Esophagus muscularis mucosa (tissue), 3 donors: Measurements from ENCODE around the gene TRMT1L.

ENCODE experiments used
- POLR2A ChIP-seq: fragments of 450-650 bp; IDR thresholded peaks from one replicate; pipeline ENCODE4 v1.6.1; 2017; ENCODE audit warnings: antibody characterized with exemption, moderate library complexity, mild to moderate bottlenecking, low read depth
- POLR2AphosphoS5 ChIP-seq, 2 donors: sonication (generic); formaldehyde crosslinking; IDR thresholded peaks; one replicate each; pipeline ENCODE4 v1.6.1; 2017; ENCODE audit warnings: antibody characterized with exemption in 2 of 2
- TF ChIP-seq, protein P1 (sequence below), 3 experiments: fragments of 200-600 bp in 2 of 3; fragments of 450-650 bp in 1 of 3; sonication (generic) in 2 of 3; IDR thresholded peaks; one replicate each; pipeline ENCODE4 v1.5.1; 2017 to 2019; ENCODE audit warnings: antibody characterized with exemption in 3 of 3, mild to moderate bottlenecking in 2 of 3, moderate library complexity in 1 of 3

DNA sequence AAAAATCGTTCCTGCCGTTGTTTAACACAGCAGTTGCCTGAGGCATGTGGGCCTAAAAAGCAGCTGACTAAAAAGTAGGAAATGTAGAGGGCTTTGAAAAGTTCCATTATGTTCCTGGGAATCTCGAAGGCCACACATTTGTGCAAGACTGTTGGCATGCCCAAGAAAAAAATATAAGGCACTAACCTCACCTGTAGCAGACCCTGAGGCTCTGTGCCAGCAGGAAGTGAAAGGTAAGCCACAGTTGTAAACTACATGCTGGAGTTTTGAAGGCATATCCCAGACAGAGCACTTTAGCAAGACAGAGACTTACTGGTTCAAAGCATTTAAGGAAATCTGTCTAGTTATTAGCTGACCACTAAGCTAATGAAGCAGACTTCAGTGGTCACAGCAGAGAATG is 52.7 kb downstream of the TRMT1L start:
- no peak for TF ChIP-seq POLR2A
- TF ChIP-seq, protein P1, sequence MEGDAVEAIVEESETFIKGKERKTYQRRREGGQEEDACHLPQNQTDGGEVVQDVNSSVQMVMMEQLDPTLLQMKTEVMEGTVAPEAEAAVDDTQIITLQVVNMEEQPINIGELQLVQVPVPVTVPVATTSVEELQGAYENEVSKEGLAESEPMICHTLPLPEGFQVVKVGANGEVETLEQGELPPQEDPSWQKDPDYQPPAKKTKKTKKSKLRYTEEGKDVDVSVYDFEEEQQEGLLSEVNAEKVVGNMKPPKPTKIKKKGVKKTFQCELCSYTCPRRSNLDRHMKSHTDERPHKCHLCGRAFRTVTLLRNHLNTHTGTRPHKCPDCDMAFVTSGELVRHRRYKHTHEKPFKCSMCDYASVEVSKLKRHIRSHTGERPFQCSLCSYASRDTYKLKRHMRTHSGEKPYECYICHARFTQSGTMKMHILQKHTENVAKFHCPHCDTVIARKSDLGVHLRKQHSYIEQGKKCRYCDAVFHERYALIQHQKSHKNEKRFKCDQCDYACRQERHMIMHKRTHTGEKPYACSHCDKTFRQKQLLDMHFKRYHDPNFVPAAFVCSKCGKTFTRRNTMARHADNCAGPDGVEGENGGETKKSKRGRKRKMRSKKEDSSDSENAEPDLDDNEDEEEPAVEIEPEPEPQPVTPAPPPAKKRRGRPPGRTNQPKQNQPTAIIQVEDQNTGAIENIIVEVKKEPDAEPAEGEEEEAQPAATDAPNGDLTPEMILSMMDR (IDR thresholded peaks at IDR 0.05) = no peak
- TF ChIP-seq POLR2AphosphoS5 (IDR thresholded peaks at IDR 0.05) = no peak
